ENCODE results near the gene HDLBP. TPM values are rescaled to one million over a fixed set of nuclear protein-coding genes. Genes with fewer than 3 reads are reported as not detected.
A peak's percentile ranks its signal among the peaks of the same experiment; 100 is the strongest.
"Not testable (repeated sequence)": the region's sequence is repeated elsewhere in the genome, so short reads cannot be mapped to it uniquely, and the experiment has no call there.

HDLBP gene
- total RNA-seq, 2 donors from 2014 or later: 272 to 283 TPM

DNA sequence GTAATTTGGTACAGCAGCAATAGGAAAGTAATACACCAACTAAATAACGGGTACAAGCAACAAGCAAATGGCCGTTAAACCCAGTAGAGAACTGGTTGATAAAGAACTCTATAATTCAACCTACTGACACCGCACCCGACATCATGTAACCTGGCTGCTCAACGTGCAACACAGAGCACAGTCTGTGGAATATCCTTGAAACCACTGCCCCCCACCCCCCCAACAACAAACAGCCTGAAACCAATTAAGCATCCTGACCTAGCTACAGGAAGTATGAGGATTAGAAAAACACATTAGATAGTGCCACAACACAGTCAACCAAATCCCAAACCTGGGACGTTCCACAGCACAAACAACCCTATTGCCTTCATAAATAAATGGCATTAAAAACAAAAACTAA is 23.5 kb downstream of the HDLBP start:
- no peaks in the 10 kb centered on the region for H3K9me3 Mint-ChIP-seq
- peaks cover 2 to 7% of the 10 kb centered on the region in 2 donors for H3K36me3 Mint-ChIP-seq (ENCODE audit: insufficient read depth in 2 of 2)
- no peak overlapping the region for H3K27ac Mint-ChIP-seq
- H3K27me3 Mint-ChIP-seq (ENCODE audit: low read depth): no peaks in the 10 kb centered on the region
- H3K4me3 Mint-ChIP-seq: no peak overlapping the region
- peaks cover 41% of the 10 kb centered on the region for H3K4me1 Mint-ChIP-seq (ENCODE audit: low read depth)
- DNase-seq (no peak), ATAC-seq (replicated peaks in 1 of 2) (no peak)

- no peak for ATAC-seq (replicated peaks in 1 of 2)
- DNase-seq: no peak
- H3K4me3 Mint-ChIP-seq: no peak overlapping the region
- peaks cover 2 to 5% of the 10 kb centered on the region in 2 donors for H3K36me3 Mint-ChIP-seq (ENCODE audit: insufficient read depth in 2 of 2)
- H3K27me3 Mint-ChIP-seq (ENCODE audit: low read depth): no peaks in the 10 kb centered on the region
- peaks cover 41% of the 10 kb centered on the region for H3K4me1 Mint-ChIP-seq (ENCODE audit: low read depth)
- no peak overlapping the region for H3K27ac Mint-ChIP-seq
- no peaks in the 10 kb centered on the region for H3K9me3 Mint-ChIP-seq
Measured at GRCh38 chr2:241291153-241291552, 24.3 kb downstream of the HDLBP start.

DNA sequence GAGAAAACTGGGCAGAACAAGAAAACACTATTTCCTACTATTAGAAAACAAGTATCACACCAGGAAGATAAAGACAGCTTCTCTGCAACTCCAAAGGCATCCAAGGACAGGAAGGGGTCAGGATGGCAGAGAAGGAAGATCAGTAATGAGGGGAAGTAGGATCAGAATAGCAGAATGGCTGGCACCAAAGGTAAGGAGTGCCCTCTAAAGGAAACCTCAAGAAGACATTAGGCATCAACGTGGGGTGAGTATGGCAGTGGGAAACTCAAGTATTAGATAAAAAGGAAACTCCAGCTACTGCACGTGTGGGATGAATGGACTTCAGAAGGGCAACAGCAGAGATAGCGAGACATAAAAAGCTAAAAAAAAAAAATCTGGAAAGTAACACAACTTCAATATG is 25.9 kb downstream of the HDLBP start:
- no peaks in the 10 kb centered on the region for H3K9me3 Mint-ChIP-seq
- peak overlapping the region; percentile 5 for H3K27ac Mint-ChIP-seq
- ATAC-seq (replicated peaks in 1 of 2) (no peak), DNase-seq (no peak)
- H3K36me3 Mint-ChIP-seq (ENCODE audit: insufficient read depth in 2 of 2): peaks cover 2 to 5% of the 10 kb centered on the region in 2 donors
- H3K27me3 Mint-ChIP-seq (ENCODE audit: low read depth): no peaks in the 10 kb centered on the region
- H3K4me1 Mint-ChIP-seq (ENCODE audit: low read depth): peaks cover 41% of the 10 kb centered on the region
- no peak overlapping the region for H3K4me3 Mint-ChIP-seq

GRCh38 chr2:241289053-241289452 is 26.4 kb downstream of the HDLBP start:
- peaks cover 46% of the 10 kb centered on the region for H3K4me1 Mint-ChIP-seq (ENCODE audit: low read depth)
- no peaks in the 10 kb centered on the region for H3K9me3 Mint-ChIP-seq
- peaks cover 2 to 6% of the 10 kb centered on the region in 2 donors for H3K36me3 Mint-ChIP-seq (ENCODE audit: insufficient read depth in 2 of 2)
- H3K27ac Mint-ChIP-seq: peak overlapping the region; percentile 5
- DNase-seq (no peak), ATAC-seq (replicated peaks in 1 of 2) (no peak)
- H3K27me3 Mint-ChIP-seq (ENCODE audit: low read depth): no peaks in the 10 kb centered on the region
- H3K4me3 Mint-ChIP-seq: no peak overlapping the region

DNA sequence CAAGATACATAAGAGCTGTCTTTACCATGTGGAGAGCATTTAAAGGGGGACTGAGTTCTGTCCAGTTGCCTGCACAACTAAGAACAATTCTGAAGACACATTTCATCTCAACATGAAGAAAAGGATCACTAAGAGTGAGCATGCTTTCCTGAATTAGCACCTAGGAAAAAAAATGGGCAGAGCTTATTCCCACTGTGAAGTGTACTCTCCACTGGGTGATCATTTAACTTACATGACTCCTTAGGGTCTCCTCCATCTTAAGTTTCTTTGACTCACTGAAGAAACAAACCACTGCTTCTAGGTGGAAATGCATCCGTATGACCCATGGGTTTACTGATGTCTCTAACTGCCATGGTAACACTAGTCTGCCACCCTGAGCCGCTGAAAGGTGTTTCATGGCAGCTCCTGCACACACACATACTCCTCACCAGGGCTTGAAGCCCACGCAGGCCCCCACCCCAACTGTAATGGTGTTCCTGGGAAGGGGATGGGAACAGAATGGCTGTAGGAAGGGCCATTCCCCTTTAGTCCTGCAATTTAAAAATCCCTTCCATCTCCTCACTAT is 27.1 kb downstream of the HDLBP start:
- Mint-ChIP-seq H3K9me3 (no peaks in the 10 kb centered on the region), H3K27me3 (ENCODE audit: low read depth) (no peaks in the 10 kb centered on the region), H3K4me3 (no peak overlapping the region), H3K27ac (peak overlapping the region; percentile 56), H3K4me1 (ENCODE audit: low read depth) (peaks cover 50% of the 10 kb centered on the region), H3K36me3 (ENCODE audit: insufficient read depth in 2 of 2) (peaks cover 2 to 7% of the 10 kb centered on the region in 2 donors)
- ATAC-seq (replicated peaks in 1 of 2): no peak
- no peak for DNase-seq

GRCh38 chr2:241286348-241287090 is 29.0 kb downstream of the HDLBP start:
- Mint-ChIP-seq H3K4me1 (ENCODE audit: low read depth) (peaks cover 47% of the 10 kb centered on the region), H3K27ac (no peak overlapping the region), H3K4me3 (no peak overlapping the region), H3K36me3 (ENCODE audit: insufficient read depth in 2 of 2) (peaks cover 2 to 7% of the 10 kb centered on the region in 2 donors), H3K9me3 (no peaks in the 10 kb centered on the region), H3K27me3 (ENCODE audit: low read depth) (no peaks in the 10 kb centered on the region)
- ATAC-seq (replicated peaks in 1 of 2) (no peak), DNase-seq (no peak)

DNA sequence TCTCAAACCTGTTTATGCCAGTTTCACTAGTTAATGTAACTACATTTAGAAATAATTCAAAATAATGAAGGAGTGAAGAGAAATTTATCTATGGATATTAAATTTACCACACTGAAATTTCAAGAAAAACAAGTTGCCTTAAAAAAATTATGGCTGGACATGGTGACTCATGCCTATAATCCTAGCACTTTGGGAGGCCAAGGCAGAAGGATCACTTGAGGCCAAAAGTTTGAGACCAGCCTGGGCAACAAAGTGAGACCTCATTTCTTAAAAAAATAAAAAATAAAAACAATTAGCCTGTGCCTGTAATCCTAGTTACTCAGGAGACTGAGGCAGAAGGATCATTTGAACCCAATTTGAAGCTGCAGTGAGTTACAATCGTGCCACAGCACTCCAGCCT is 29.9 kb downstream of the HDLBP start:
- Mint-ChIP-seq H3K4me1 (ENCODE audit: low read depth) (peaks cover 38% of the 10 kb centered on the region), H3K4me3 (no peak overlapping the region), H3K36me3 (ENCODE audit: insufficient read depth in 2 of 2) (peaks cover 2 to 7% of the 10 kb centered on the region in 2 donors), H3K27ac (no peak overlapping the region), H3K9me3 (no peaks in the 10 kb centered on the region), H3K27me3 (ENCODE audit: low read depth) (no peaks in the 10 kb centered on the region)
- no peak for DNase-seq
- no peak for ATAC-seq (replicated peaks in 1 of 2)

- Mint-ChIP-seq H3K36me3 (ENCODE audit: insufficient read depth in 2 of 2) (peaks cover under 1 to 2% of the 10 kb centered on the region in 2 donors), H3K4me1 (ENCODE audit: low read depth) (peaks cover 19% of the 10 kb centered on the region), H3K27ac (no peak overlapping the region), H3K9me3 (no peaks in the 10 kb centered on the region), H3K27me3 (ENCODE audit: low read depth) (no peaks in the 10 kb centered on the region), H3K4me3 (no peak overlapping the region)
- DNase-seq (no peak), ATAC-seq (replicated peaks in 1 of 2) (no peak)
Measured at GRCh38 chr2:241282555-241282954, 32.9 kb downstream of the HDLBP start.

- Mint-ChIP-seq H3K4me1 (ENCODE audit: low read depth) (peaks cover 19% of the 10 kb centered on the region), H3K27ac (no peak overlapping the region), H3K36me3 (ENCODE audit: insufficient read depth in 2 of 2) (peaks cover 3 to 16% of the 10 kb centered on the region in 2 donors), H3K27me3 (ENCODE audit: low read depth) (no peaks in the 10 kb centered on the region), H3K4me3 (no peak overlapping the region), H3K9me3 (peaks cover 5 to 7% of the 10 kb centered on the region in 2 donors)
- ATAC-seq (replicated peaks in 1 of 2) (no peak), DNase-seq (no peak)
Measured at GRCh38 chr2:241280291-241280690, 35.2 kb downstream of the HDLBP start.

DNA sequence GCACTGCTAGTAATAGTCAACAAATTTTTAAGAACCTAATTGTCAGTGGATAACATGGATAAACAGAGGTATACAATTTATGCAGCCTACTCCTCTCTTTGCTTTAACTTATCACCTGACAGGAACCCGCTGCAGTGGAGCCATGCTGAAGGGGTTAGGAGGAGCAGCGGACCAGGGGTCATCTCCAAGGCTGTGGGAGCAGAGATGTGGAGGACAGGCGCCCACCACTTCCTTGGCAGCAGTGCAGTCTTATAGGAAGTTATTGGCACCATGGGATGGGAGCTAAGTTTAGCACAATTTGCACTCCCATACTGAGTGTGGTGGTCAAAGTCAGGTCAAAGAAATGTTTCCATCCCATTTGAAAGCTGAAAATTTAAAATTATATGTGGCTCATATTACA is 35.6 kb downstream of the HDLBP start:
- peaks cover 8 to 9% of the 10 kb centered on the region in 2 donors for H3K9me3 Mint-ChIP-seq
- peaks cover 19% of the 10 kb centered on the region for H3K4me1 Mint-ChIP-seq (ENCODE audit: low read depth)
- H3K36me3 Mint-ChIP-seq (ENCODE audit: insufficient read depth in 2 of 2): peaks cover 6 to 21% of the 10 kb centered on the region in 2 donors
- ATAC-seq (replicated peaks in 1 of 2) (no peak), DNase-seq (no peak)
- no peaks in the 10 kb centered on the region for H3K27me3 Mint-ChIP-seq (ENCODE audit: low read depth)
- H3K4me3 Mint-ChIP-seq: no peak overlapping the region
- H3K27ac Mint-ChIP-seq: no peak overlapping the region

DNA sequence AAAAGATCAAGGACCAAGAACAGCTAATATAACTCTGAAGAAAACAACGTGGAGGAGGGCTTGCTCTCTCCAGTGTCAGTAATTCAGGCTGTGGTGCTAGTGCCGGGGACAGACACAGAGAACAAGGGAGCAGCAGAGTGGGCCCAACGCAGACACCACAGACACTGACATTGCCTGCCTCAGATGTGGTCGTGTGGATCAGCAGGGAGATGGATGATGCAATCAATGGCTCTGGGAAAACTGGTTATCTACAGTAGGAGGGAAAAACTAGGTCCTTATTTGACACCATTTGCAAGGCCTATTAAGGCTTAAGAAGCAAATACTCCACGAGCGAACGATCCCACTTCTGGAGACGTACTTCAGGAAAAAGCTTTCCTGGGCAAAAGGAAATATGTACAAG is 36.1 kb downstream of the HDLBP start:
- Mint-ChIP-seq H3K27me3 (ENCODE audit: low read depth) (no peaks in the 10 kb centered on the region), H3K36me3 (ENCODE audit: insufficient read depth in 2 of 2) (peaks cover 6 to 23% of the 10 kb centered on the region in 2 donors), H3K27ac (no peak overlapping the region), H3K4me3 (no peak overlapping the region), H3K9me3 (peaks cover 8 to 9% of the 10 kb centered on the region in 2 donors), H3K4me1 (ENCODE audit: low read depth) (peaks cover 17% of the 10 kb centered on the region)
- DNase-seq: no peak
- no peak for ATAC-seq (replicated peaks in 1 of 2)

DNA sequence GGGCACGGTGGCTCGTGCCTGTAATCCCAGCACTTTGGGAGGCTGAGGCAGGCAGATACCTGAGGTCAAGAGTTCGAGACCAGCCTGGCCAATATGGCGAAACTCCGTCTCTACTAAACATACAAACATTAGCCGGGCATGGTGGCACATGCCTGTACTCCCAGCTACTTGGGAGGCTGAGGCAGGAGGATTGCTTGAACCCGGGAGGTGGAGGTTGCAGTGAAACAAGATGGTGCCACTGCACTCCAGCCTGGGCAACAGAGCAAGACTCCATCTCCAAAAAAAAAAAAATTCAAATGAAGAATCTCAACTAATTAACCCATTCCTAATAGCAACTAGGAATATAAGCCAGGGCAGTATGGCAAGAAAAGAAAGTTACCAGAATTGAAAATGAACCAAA is 37.2 kb downstream of the HDLBP start:
- not testable (repeated sequence) for ATAC-seq (replicated peaks in 1 of 2); H3K9me3 Mint-ChIP-seq; DNase-seq; H3K27ac Mint-ChIP-seq; H3K27me3 Mint-ChIP-seq (ENCODE audit: low read depth); H3K4me3 Mint-ChIP-seq
- peaks cover 6 to 20% of the 10 kb centered on the region in 2 donors for H3K36me3 Mint-ChIP-seq (ENCODE audit: insufficient read depth in 2 of 2)
- peaks cover 17% of the 10 kb centered on the region for H3K4me1 Mint-ChIP-seq (ENCODE audit: low read depth)

- Mint-ChIP-seq H3K36me3 (ENCODE audit: insufficient read depth in 2 of 2) (peaks cover 8 to 20% of the 10 kb centered on the region in 2 donors), H3K27me3 (ENCODE audit: low read depth) (no peaks in the 10 kb centered on the region), H3K4me1 (ENCODE audit: low read depth) (peaks cover 28% of the 10 kb centered on the region), H3K4me3 (no peak overlapping the region), H3K9me3 (peaks cover 8 to 9% of the 10 kb centered on the region in 2 donors), H3K27ac (no peak overlapping the region)
- no peak for ATAC-seq (replicated peaks in 1 of 2)
- DNase-seq: no peak
Measured at GRCh38 chr2:241275910-241276309, 39.6 kb downstream of the HDLBP start.
